Posterior vena cava (tissue), 2 donors: ENCODE results near the gene CLCN1. TPM values are rescaled to one million over a fixed set of nuclear protein-coding genes. Genes with fewer than 3 reads are reported as not detected.

ENCODE experiments used
- DNase-seq: peaks from one replicate; pipeline ENCODE4 v3.0.0-alpha.2; 2020; ENCODE audit warnings: low spot score
- intact Hi-C, 2 donors: fragments of 100-400 bp; cut with DNase I; formaldehyde crosslinking; loops; one replicate each; pipeline versions ENCODE4 v1.14.1 to v1.14.2; 2022 to 2023
- total RNA-seq, 2 donors: library from RNA; stranded (reverse); fragmentation: NEBNext Ultra II Directional; extraction: Animal tissue kit (Norgen Biotek cat#: 25700); gene quantifications; one replicate each; pipeline ENCODE4 v1.2.1, GENCODE V29; 2021
- donor health status: DM: yes; HTN: yes; CAD: no.
- donor health status: DM: yes; HTN: yes; CAD: no.

The CLCN1 gene
- total RNA-seq, 2 donors from 2014 or later: 0.05 TPM; not detected in 1

- no peak for DNase-seq
- intact Hi-C loops: loop anchor here in 1 of 2 donors (10.0 kb wide), 1 partner anchor 91 kb away; no protein-coding TSS in a partner anchor
Observed at GRCh38 chr7:143323653-143324052, 7.7 kb downstream of the CLCN1 start.

GRCh38 chr7:143325240-143325639 lies 9.3 kb downstream of the CLCN1 start:
- DNase-seq: no peak
- intact Hi-C loops: loop anchor here in 1 of 2 donors (10.0 kb wide), 1 partner anchor 90 kb away; no protein-coding TSS in a partner anchor

DNA sequence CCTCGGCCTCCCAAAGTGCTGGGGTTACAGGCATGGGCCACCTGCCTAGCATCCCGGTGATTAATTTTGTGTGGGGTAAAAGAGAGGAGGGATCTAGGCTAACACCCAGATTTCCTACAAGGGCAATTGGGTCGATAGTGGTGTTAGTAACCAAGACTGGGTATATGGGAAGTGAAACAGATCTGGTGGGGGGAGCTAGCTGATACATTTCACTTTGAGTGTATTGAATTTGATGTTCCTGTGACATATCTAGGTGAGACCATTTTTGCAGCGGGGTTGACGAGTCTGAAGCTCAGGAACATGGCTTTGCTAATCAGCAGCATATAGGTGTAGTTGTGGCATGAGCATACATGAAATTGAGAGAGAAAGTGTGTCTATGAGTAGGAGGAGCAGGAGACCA lies 12.0 kb downstream of the CLCN1 start:
- intact Hi-C loops: loop anchor here in 1 of 2 donors (10.0 kb wide), 1 partner anchor 87 kb away; no protein-coding TSS in a partner anchor
- DNase-seq: no peak

- no peak for DNase-seq
- intact Hi-C loops: loop anchor here in 1 of 2 donors (10.0 kb wide), 1 partner anchor 85 kb away; no protein-coding TSS in a partner anchor
Observed at GRCh38 chr7:143329471-143330170, 13.7 kb downstream of the CLCN1 start.

- intact Hi-C loops: no loop called here
- no peak for DNase-seq
Observed at GRCh38 chr7:143331179-143331801, 15.4 kb downstream of the CLCN1 start.

DNA sequence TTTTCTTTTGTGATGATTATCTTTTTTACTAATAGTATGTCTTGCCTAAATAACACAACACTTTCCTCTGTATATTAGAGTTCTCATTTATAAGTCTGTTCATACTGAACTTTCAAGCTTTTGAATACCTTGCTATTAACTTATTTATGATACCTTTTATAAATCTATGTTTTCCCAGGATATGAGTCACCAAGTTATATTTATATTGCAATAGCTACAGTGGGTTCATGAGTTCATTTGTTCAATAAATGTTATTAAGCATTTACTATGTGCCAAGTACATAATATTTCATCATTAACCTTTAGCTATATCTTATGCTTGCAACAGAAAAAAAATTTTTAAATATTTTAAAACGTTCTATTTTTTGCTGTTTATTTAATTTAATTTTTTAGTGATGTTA lies 18.3 kb downstream of the CLCN1 start:
- intact Hi-C loops: no loop called here

GRCh38 chr7:143337216-143337615 lies 21.3 kb downstream of the CLCN1 start:
- intact Hi-C loops: no loop called here

More for the DNA sequence above, 18.3 kb downstream of the CLCN1 start:
- no peak for DNase-seq

DNA sequence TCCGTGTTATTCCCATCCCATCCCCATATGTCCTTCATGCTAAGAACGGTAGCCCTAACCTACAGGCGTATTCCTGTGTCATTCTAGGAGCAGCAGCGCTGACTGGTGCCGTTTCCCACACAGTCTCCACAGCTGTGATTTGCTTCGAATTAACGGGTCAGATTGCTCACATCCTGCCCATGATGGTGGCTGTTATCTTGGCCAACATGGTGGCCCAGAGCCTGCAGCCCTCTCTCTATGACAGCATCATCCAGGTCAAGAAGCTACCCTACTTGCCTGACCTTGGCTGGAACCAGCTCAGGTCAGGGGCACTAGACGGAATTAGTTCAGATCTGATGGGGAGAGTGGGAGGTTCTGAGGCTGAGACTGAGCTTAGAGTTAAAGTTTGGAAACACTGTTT lies 25.9 kb downstream of the CLCN1 start:
- intact Hi-C loops: no loop called here
- DNase-seq: no peak

More at GRCh38 chr7:143337216-143337615, 21.3 kb downstream of the CLCN1 start:
- no peak for DNase-seq

DNA sequence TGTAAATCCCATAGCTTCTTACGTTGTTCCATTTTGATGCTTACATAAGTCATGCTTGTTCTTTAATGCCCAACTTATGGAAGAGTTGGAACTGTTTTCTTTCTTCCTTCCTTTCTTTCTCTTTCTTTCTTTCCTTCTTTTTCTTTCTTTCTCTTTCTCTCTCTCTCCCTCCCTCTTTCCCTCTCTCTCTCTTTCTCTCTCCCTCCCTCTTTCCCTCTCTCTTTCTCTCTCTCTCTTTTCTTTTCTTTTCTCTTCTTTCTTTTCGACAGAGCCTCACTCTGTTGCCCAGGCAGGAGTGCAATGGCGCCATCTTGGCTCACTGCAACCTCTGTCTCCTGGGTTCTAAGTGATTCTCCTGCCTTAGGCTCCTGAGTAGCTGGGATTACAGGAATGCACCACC lies 27.7 kb downstream of the CLCN1 start:
- no peak for DNase-seq

DNA sequence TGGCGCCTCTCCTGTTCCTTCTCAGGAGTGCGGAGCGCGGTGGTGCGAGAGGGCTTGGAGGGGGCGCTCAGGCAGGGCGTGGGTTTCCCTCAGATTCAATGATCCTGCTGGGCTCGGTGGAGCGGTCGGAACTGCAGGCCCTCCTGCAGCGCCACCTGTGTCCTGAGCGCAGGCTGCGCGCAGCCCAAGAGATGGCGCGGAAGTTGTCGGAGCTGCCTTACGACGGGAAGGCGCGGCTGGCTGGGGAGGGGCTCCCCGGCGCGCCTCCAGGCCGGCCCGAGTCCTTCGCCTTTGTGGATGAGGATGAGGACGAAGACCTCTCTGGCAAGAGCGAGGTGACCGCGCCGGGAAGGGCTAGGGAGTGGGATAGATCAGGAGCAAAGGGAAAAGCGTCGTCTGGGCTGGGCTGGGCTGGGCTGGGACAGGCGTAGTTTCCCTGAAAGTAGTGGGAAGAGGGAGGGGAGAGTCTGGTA lies 29.6 kb downstream of the CLCN1 start:
- intact Hi-C loops: no loop called here

More for the DNA sequence above, 27.7 kb downstream of the CLCN1 start:
- intact Hi-C loops: no loop called here

GRCh38 chr7:143346018-143346417 lies 30.1 kb downstream of the CLCN1 start:
- no peak for DNase-seq
- intact Hi-C loops: no loop called here

More for the DNA sequence above, 29.6 kb downstream of the CLCN1 start:
- DNase-seq: no peak

DNA sequence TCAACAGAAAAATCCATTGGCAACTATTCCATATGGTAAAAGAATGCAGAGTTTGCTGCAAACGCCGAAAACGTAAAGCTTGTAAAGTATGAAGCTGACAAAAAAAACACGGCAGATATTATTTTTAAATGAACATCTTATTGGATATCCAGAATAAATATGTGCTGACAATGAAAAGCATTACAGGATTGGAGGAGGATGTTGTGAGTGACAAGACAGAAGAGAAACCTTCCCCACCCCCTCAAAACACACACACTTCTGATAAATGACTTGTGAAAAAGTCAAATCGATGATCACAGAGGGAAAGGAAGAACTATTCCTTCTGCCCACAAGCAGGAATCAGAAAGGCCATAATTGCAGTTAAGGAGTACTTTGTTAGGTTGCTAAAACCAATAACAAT lies 32.0 kb downstream of the CLCN1 start:
- no peak for DNase-seq
- intact Hi-C loops: no loop called here

DNA sequence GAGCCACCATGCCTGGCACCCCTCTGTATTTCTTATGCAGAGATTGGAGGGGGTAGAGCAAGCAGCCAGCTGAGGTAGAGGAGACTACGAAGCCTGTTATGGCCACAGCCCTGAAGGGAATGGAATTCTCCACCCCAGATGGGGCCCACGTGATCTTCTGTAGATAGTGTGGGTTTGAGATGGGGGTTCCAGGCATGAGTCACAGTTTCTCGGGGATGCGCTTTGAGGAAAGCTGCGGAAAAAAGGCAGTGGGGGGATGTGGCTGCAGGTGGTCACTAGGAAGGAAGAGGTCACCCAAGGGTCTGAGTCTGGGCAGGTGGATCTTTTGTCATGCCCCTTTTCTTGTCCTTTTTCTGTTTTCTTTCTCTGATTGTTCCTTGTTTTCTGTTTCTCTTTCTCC lies 35.1 kb downstream of the CLCN1 start:
- DNase-seq: no peak
- intact Hi-C loops: no loop called here

- no peak for DNase-seq
- intact Hi-C loops: no loop called here
Observed at GRCh38 chr7:143351574-143351973, 35.7 kb downstream of the CLCN1 start.

- DNase-seq: no peak
- intact Hi-C loops: no loop called here
Observed at GRCh38 chr7:143352531-143353002, 36.7 kb downstream of the CLCN1 start.

- intact Hi-C loops: no loop called here
- DNase-seq: no peak
Observed at GRCh38 chr7:143354376-143354775, 38.5 kb downstream of the CLCN1 start.

DNA sequence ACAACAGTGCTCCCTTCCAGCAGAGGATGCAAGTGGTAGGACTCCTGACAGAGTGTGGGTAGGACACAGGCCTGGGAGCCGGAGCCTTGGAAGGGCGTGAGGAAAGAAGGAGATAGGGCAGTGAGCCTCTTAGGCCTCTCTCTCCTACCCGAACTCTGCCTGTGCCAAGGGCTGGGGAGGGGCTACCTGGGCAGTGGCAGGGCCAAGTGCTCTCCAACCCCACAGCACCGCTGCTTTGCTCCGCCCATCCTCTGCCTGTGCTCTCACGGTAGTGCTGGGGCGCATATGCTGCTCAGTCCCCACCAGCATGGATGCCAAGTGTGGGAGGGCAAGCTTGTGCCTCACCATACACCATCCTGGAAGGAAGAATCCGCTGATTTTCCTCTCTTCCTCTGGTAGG lies 39.1 kb downstream of the CLCN1 start:
- DNase-seq: no peak
- intact Hi-C loops: no loop called here

GRCh38 chr7:143355450-143356385 lies 39.8 kb downstream of the CLCN1 start:
- intact Hi-C loops: no loop called here
- DNase-seq: no peak

GRCh38 chr7:143356414-143357050 lies 40.6 kb downstream of the CLCN1 start:
- intact Hi-C loops: no loop called here
- DNase-seq: no peak
